MV-4-11 (cell line): ENCODE results near the gene CKS2.
"Not testable (repeated sequence)": the region's sequence is repeated elsewhere in the genome, so short reads cannot be mapped to it uniquely, and the experiment has no call there.

Experiments used
- DNase-seq: peaks from one replicate; lab custom pipeline; 2025; lab: John Stamatoyannopoulos, UW

Gene CKS2

DNA sequence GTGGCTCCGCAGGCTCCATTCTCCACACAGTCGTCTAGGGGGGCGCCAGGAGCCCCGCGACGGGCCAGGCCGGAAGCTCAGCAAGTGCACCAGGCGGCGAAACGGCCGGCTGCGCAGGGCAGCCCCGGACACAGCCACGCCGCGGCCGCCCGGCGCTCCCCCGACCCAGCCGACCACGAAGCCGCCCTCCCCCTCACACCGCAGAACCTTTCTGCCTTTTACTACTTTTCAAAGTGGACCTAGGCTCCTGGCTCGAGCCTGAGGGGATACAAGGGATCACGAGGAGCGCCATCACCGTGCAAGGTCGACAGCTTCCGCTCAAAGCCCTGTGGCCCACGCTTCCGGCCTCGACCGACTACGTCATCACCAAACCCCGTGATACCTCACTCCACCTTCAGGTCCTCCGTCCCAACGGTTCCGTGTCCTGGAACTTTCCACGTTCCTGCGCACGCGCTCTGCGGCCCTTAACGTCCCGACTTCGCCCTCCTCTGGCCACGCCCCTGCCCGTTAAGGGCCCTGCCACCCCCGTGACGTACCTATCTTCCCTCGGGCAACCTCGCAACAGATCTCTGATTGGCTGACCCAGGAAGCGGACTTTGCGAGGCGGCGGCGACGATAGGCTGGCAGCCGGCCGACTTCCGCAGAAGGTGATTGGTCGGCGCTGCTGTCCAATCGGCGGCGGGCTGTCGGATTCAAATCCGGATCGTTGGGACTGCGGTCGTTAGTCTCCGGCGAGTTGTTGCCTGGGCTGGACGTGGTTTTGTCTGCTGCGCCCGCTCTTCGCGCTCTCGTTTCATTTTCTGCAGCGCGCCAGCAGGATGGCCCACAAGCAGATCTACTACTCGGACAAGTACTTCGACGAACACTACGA is at the start of gene CKS2:
Gene CKS2, plus strand, starts transcription at position 721 of the 871 bp plus-strand sequence. Its CDS starts 98 bp downstream, at position 819.
- DNase-seq = peak; percentile 100

DNA sequence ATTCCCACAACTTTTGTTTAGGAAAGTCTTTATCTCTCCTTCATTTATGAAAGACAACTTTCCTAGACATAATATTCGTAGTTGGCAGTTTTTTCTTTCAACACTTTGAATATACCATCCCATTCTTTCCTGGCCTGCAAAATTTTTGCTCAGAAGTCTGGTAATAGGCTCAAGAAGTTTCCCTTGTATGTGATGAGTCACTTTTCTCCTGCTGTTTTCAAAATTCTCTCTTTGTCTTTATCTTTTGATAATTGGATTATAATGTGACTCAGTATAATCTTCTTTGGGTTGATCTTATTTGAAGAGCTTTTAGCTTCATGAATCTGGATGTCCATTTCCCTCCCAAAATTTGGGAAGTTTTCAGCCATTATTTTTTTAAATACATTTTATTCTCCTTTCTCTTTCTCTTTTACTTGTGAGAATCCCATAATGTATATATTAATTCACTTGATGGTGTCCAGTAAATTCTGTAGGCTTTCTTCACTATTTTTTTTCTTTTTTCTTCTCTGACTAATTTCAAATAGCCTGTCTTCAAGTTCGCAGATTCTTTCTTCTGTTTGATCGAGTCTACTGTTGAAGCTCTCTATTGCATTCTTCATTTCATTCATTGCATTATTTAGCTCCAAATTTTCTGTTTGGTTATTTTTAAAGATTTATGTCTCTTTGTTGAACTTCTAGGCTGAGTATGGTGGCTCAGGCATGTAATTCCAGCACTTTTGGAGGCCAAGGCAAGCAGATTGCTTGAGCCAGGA is 37.3 kb upstream of the CKS2 start:
- no peak for DNase-seq

DNA sequence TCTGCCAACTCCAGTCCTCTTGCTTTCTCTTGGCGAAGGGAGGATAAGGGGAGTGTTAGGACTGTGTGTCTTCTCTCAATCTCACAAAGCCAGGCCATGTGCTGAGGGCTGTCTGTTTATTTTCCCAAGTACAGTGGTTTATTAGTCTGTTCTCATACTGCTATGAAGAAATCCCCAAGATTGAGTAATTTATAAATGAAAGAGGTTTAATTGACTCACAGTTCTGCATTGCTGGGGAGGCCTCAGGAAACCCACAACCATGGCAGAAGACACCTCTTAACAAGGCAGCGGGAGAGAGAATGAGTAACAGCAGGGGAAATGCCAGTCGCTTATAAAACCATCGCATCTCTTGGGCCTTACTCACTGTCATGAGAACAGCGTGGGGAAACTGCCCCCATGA is 36.2 kb upstream of the CKS2 start:
- peak; percentile 61 for DNase-seq

DNA sequence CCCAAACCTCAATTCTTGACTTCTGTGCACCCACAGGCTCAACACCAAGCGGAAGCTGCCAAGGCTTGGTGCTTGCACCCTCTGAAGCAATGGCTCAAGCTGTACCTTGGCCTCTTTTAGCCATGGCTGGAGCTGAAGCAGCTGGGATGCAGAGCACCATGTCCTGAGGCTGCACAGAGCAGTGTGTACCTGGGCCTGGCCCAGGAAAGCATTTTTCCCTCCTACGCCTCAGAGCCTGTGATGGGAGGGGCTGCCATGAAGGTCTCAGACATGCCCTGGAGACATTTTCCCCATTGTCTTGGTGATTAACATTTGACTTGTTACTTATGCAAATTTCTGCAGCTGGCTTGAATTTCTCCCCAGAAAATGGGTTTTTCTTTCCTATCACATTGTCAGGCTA is 35.0 kb upstream of the CKS2 start:
- DNase-seq = not testable (repeated sequence)

DNA sequence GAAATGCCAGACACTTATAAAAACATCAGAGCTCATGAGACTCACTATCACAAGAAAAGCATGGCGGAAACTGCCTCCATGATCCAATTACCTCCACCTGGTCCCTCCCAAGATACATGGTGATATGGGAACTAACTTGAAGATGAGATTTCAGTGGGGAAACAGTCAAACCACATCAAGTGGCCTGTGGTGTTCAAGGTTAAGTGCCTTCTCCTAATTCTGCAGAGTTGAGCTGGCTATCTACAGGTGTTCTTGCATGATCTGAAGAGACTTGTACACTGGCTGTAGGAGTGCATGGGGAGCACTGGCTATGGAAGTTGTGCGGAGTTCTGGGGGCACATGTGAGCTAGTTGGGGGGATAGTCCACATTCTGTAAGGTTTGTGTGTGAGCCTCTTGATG is 34.0 kb upstream of the CKS2 start:
- no peak for DNase-seq

DNA sequence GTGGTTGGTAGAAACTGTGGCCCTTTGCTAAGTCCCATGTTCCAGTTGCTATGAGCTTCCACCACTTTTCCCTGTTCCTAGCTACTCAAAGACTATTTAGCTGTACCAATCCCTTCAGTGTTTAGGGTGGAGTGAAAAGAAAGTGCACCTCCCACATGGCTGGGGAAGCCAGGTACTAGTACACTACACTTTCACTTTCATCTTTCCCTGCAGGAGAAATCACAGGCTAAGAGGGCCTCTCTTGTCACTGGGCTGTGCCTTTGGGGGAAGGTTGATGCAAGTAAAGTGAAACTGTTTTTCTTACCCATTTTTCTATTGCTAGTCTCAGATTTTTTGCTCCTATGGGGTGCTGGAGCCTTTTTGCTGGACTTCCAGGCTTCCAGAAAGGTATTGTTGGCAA is 33.5 kb upstream of the CKS2 start:
- DNase-seq = no peak

DNA sequence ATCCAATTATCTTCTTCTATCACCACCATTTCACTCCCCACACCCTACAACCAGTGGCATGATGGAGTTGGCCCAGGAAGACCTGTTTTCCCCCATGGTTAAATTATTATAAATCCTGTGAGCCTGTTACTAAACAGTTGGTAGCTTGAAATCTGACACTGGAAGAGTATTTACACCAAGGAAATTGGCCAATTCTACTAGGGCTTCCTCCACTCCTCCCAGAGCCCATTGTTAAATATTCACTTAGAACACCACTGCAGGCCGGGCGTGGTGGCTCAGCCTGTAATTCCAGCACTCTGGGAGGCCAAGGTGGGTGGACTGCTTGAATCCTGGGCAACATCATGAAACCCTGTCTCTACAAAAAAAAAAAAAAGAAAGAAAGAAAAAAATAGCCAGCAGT is 32.4 kb upstream of the CKS2 start:
- no peak for DNase-seq

DNA sequence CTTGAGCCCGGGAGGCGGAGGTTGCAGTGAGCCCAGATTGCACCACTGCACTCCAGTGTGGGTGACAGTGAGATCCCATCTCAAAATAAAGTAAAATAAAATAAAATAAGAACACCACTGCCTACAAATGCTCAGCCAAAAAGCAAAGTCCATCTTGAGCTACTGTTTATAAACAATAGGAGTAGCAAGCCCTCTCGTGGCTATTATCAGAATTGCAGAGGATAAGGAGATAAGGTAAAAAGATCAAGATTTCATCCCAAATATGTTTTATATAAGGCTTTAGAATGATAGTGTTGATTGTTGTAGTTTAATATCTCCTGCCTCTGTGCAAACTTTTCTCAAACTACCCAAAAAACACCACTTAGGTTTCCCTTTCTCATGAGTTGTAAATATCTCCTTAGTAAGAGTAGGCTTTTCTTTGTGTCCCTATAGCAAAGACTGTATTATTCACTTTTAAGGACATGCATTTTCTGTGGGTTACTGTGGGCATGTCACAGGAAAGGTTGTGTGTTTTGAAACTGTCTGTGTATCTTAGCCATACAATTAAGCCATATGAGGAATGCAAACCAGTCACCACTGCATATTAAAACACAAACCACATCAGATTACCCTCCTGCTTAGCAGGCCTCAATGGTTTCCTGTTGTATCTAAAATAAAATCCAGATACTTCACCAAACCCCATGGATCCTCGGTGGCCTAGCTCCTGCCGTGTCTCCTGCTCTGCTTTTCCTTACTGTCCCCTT is 31.8 kb upstream of the CKS2 start:
- DNase-seq = peak; percentile 70

DNA sequence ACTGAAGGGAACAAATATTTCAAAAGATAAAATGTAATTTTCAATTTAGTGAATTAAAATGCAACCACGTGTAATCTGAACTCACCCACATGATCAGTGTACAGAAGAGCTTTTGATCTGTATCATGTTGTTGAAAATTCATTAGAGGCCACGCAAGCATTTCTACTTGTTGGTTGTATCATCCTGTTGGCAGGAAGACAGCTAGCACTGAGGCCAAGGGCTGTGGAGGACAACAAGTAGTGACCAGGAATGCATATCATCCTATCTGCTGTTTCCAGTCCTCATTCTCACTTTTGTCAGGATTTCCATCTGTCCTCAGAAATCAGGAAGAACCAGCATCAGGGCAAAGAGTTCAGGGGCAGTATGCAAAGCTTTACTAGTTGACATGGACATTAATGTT is 29.9 kb upstream of the CKS2 start:
- DNase-seq = no peak

DNA sequence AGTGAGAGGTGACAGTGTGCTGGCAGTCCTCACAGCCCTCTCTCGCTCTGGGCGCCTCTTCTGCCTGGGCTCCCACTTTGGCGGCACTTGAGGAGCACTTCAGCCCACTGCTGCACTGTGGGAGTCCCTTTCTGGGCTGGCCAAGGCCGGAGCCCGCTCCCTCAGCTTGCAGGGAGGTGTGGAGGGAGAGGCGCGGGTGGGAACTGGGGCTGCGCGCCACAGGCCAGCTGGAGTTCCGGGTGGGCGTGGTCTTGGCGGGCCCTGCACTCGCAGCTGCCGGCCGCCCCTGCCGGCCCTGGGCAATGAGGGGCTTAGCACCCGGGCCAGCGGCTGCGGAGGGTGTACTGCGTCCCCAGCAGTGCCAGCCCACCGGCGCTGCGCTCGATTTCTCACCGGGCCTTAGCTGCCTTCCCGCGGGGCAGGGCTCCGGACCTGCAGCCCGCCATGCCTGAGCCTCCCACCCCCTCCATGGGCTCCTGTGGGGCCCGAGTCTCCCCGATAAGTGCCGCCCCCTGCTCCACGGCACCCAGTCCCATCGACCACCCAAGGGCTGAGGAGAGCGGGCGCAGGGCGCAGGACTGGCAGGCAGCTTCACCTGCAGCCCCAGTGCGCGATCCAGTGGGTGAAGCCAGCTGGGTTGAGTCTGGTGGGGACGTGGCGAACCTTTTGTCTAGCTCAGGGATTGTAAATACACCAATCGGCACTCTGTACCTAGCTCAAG is 28.6 kb upstream of the CKS2 start:
- not testable (repeated sequence) for DNase-seq

DNA sequence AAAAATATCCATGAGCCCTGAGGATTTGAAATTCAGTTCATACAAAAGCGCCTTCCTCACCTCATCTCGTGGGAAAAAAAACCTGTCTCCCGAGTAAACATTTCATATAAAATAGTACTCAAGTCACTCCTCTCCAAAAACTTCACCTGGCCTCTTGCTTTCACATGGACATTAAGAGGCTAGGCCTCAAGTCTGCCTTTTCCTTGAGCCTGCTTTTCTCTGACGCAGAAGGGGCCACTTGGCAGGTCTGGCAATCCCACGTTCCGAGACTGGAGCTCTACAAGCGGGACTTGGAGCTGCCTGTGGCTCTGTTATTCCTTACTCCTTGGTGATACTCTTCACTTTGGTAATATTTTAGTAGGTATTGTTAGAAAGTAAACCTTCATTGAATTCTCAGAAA is 26.9 kb upstream of the CKS2 start:
- no peak for DNase-seq

DNA sequence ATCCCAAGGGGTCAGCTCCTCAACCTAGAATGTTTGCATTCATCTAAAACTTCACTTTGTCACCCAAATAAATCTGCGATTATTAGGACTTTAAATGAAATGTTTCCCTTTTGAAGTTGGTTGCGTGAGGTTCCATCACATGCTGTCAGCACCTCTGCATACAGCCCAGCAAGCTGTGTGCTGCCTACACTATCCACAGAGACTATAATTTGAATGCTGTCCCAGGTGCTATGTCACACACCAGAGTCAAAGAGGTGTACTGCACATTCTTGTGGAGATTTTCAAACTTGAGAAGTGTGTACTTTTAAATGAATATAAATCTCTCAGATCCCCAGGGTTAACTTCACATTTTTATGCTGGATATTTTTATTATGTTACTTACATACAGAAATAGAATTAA is 19.3 kb upstream of the CKS2 start:
- no peak for DNase-seq

DNA sequence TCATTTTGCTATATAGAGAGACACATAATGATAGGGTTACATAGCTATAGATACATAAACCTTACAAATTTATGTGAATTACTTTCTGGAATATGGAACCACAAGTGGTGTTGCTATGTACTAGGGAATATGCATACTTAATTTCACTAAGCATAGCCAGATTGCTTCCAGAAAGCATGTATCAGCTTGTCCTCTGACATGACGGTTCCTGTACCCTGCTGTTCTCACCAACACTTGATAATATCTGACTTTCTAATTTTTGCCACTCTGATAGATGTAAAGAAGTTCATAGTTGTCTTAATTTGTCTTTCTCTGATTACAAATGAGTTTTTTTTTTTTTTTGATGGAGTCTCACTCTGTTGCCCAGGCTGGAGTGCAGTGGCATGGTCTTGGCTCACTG is 18.0 kb upstream of the CKS2 start:
- DNase-seq = no peak

DNA sequence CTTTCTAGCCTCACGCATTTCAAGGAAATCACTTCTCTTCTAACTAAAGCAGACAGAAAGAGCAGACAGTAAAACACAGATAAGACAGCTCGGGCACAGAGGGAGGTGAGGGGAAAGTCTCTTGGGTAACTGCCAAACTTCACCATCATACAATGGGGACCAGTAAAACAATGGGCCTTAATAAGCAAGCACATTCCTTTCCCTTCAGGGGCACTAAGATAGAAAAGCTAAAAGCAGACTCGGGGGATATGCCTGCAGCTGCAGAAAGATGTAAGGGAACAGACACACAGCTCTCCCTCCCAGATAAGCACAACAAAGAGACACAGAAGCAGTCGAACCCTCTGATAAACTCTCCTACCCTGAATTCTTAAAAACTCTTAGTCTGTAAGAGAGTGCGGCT is 15.6 kb upstream of the CKS2 start:
- DNase-seq = no peak

DNA sequence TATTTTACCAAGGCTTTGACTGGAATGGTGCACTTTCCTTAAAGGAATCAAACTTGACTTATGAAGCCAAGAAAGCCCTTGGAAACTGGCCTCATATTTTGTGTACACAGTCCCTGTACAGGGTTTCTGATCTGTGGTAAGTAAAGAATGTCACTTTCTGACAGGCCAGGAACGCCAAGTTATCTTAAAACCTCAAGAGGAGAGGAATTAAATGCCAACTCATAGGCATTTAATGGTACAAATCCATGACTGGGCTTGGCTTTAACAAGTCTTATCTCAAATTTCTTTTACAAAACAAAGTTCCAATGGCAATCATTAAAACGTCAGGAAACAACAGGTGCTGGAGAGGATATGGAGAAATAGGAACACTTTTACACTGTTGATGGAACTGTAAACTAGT is 9.0 kb upstream of the CKS2 start:
- not testable (repeated sequence) for DNase-seq

DNA sequence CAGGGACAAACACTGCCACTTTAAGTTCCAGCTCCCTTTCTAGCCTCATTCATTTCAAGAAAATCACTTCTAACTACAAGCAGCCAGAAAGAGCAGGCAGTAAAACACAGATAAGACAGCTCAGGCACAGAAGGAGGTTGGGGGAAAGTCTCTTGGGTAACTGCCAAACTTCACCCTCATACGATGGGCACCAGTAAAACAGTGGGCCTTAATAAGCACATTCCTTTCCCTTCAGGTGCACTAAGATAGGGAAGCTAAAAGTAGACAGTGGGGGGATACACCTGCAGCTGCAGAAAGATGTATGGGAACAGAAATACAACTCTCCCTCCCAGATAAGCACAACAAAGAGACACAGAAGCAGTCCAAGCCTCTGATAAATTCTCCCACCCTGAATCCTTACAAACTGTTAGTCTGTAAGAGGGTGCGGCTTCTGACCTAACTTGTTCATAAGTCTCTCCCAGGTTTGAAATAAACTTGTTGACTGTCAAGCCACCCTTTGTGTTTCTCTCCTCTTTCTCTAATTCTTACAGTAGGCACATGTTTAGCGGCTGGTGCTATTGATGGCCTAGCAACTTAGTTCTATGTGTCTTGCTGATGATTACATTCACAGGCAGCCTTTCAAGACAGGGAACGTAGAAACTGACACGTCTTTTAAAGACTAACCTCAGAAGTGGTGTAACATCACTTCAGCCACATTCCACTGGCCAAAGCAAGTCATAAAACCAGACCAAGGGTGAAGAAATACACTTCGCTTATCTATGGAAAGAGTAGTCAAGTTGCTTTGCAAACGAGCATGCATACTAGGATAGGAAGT is 6.8 kb upstream of the CKS2 start:
- peak; percentile 91 for DNase-seq

DNA sequence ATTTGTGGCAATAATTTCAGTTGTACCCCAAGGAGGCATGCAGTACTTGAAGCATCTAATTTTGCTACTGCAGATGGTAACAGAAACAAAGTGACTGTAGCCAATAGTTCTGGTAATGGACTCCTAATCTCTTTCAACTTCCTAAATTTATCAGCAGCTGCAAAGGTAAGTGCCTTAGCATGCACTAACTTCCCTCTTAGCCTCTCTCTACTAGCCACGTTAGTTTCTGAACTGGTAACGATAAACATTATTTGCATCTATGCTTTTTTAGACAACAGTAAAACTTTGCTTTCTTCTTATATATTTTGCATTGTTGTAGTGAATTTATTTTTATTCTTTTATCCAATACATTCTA is 6.2 kb upstream of the CKS2 start:
- no peak for DNase-seq

DNA sequence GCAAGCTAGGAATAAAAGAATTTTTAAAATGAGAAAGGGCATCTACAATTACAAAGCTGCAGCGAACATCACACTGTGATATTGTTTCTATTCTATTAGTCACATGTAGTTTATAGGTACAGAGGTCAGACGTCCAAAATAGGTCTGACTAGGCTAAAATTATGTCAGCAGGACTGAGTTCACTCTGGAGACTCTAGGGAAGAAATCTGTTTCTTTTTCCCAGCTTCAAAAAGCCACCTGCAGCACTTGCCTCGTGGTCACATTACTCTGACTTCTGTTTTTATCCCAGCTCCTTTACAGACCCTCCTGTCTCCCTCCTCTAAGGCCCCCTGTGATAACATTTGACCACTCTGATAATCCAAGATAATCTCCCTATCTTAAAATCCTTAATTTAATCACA is 5.1 kb upstream of the CKS2 start:
- DNase-seq = no peak

DNA sequence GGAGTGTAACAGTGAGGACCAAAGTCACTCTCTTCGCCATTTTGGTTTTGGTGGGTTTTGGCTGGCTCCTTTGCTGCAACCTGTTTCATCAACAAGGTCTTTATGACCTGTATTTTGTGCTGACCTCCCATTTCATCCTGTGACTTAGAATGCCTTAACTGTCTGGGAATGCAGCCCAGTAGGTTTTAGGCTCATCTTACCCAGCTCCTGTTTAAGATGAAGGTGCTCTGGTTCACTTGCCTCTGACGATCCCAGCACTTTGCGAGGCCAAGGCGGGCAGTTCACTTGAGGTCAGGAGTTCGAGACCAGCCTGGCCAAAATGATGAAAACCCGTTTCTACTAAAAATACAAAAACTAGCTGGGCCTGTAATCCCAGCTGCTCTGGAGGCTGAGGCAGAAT is 1.8 kb upstream of the CKS2 start:
- no peak for DNase-seq

DNA sequence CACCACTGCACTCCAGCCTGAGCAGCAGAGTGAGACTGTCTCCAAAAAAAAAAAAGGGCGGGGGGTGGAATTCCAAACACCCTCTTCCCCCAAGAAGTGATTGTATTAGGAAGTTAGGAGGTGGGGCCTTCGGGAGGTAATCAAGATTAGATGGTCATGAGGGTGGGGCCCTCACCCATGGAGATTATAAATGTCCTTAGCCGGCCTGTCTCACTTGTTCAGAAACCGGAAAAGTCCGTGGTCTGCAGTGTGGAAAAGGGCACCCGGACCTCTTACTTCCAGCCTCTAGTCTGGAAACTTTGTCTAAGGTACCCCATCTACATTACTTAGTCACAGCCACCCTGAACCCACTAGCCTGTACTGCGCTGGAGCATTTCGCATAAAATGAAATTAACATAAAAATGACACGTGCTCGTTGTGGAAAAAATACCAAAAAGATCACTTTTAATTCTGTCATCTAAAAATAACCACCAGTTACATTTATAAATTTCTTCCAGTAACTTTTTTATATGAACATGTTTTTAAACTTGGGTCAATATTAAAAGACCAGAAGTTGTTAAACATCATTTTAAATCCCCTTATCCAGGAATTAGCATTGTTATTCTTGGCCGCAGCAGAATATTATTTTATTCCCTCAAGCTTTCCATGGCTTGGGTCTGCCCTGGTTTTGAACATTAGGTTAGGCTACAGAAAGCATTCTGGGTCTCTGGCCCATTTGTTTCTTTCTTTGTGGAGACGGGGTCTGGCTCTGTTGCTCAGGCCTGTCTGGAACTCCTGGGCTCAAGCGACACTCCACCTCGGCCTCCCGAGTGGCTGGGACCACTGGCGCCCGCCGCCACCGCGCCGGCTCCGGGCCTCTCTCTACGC is 1.2 kb upstream of the CKS2 start:
- DNase-seq = no peak
